IPS DF 19.7 (cell line): ENCODE results near the gene MAST3.

Source experiments
- DNase-seq: peaks from one replicate; pipeline ENCODE4 v3.0.0-alpha.2; 2013; ENCODE audit warnings: low read depth, low spot score

The MAST3 gene

GRCh38 chr19:18097217-18097992 is at the start of gene MAST3:
Gene MAST3, plus strand, starts transcription at chr19:18097778. Its CDS starts 15 bp downstream, at chr19:18097793.
- no peak for DNase-seq

DNA sequence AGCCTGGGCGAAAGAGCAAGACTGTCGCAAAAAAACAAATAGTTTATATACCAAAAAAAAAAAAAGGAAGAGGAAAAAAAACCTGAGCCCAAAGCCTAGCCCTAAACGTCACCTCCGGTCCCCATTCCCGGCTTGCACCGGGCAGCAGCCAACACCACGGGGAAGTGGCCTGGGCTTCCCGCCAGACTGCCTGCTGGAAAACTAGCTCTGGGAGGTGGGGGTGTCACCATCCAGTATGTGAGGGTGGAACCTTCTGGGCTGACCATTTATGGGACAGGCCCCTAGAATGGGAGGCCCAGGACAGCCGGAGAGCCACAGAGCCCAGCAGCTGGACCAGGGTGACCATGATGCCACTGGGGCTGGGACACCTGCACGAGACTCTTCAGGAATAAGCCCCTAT is 48.2 kb upstream of the MAST3 start:
- DNase-seq = no peak

DNA sequence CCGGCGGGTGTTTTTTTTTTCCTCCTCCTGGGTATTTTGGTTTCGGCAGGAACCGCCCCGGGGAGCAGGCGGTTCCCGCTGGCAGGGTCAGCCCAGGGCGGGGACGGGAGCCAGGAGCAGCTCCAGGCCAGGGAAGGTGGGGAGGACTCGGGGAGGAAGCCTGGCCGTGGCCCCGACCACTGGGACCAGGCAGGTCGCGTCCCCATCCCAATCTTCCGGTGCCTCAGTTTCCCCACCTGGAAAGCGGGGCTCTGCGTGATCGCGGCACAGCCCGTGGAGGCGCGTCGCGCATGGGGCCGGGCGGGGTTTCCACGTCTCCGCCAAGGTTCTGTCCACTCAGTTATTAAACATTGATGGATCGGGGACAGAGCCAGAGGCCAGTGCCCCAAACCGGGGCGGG is 45.7 kb upstream of the MAST3 start:
- DNase-seq = no peak

- no peak for DNase-seq
Observed at GRCh38 chr19:18053576-18054219, 43.9 kb upstream of the MAST3 start.

DNA sequence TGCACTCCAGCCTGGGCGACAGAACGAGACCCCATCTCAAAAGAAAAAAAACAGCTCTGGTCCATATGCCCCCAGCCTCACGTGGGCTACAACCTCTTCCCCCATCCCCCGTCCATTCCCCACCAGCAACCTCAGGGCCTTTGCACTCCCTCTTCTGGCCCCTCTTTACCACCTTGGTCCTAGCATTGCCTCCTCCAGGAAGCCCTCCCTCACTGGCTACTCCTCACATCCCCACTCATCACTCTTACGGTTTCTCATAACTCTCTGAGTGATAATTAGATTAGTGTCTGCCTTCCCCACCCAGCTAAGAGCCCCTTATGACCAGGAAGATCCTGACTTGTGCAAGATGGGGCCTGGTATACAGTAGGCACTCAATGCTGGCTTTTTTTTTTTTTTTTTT is 41.6 kb upstream of the MAST3 start:
- no peak for DNase-seq

- DNase-seq = no peak
Observed at GRCh38 chr19:18057557-18057956, 40.0 kb upstream of the MAST3 start.

DNA sequence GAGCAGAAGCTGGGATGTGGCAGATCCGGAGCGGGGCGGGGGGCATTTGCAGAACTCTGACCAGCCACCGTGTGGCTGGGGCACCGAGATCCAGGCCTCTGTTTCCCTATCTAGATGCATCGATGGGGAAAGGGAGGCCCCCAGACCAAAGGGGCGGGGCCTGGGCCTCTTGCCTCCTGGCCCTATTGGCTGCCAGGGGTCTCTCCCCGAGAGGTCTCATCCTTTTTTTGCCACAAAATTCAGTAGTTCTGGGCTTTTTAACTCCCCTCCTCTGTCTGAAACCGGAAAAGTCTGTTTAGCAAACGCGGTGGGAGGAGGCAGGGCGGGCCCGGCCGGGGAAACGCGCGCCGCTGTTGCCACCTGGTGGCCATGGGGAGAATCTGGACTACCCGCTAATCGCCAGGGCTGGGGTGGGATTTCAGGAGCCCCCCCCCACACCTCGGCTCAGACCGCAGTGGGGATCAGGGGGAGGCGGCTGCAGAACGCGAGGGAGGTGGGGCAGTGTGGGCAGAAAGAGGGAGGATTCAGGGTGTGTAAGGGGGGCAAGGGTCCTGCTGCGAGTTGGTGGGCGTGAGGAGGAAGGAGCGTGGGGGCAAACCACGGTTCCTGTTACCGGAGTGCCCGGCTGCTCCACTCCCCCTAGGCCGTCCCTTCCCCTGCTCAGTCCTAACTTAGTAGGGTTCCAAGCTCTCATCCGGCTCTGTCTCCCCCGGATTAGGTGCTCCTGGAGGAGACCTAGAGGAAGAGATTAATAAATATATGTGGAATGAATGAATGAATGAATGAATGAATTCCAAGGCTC is 39.2 kb upstream of the MAST3 start:
- DNase-seq = peak; percentile 73

- DNase-seq = no peak
Observed at GRCh38 chr19:18059297-18059696, 38.3 kb upstream of the MAST3 start.

- DNase-seq = no peak
Observed at GRCh38 chr19:18059902-18060301, 37.7 kb upstream of the MAST3 start.

DNA sequence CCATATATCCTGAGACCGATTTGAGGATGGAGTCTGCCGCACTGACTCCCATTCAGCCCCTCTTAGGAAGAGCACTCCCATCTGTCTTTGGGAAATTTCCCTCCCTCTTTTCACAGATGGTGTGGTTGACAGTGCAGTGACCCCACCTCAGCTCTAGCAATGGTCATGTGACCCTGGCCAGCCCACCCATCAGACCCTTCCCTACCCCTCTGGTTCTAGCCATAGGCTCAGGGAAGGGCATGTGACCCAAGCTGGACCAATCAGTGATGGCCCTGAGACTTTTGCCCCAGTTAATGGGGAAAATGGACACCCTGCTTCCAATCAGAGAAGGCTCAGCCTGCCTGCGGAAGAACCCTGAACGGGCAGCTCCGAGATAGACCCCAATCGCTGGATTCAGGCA is 37.1 kb upstream of the MAST3 start:
- no peak for DNase-seq

DNA sequence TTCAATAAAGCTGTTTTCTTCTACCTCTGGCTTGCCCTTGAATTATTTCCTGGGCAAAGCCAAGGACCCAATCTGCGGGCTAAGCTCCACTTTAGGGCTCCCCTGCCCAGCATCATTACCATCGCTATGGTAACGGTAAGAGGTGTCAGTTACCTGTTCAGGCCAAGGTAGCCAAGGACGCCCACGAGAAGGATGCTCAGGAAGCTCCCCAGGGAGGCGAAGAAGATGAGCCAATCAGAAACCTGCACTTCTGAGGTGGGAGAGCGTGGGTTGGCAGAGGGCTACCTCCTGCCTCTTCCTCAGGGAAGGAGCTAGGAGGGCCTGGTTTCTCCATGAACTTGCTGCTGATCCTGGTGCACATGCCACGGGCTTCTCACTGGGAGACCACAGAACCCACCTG is 35.5 kb upstream of the MAST3 start:
- DNase-seq = no peak

- DNase-seq = no peak
Observed at GRCh38 chr19:18063463-18063862, 34.1 kb upstream of the MAST3 start.

DNA sequence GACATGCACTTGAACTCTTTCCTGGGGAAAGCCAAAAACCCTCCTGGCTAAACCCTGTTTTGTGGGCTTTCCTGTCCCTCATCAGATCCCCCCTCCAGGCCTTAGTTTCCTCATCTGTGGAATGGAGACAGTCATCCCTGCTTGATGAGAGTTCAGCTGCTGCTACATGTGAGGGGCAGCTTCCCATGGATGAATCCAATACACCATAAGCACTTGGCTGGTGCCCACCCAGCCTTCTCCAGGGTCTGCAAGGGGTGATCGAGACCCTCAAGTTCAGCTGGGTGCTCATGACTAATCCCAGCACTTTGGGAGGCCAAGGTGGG is 32.4 kb upstream of the MAST3 start:
- DNase-seq = no peak

GRCh38 chr19:18068395-18068794 is 29.2 kb upstream of the MAST3 start:
- no peak for DNase-seq

GRCh38 chr19:18069383-18069782 is 28.2 kb upstream of the MAST3 start:
- DNase-seq = no peak

GRCh38 chr19:18070181-18070580 is 27.4 kb upstream of the MAST3 start:
- DNase-seq = no peak

GRCh38 chr19:18072335-18072734 is 25.2 kb upstream of the MAST3 start:
- DNase-seq = no peak

- DNase-seq = no peak
Observed at GRCh38 chr19:18073197-18073596, 24.4 kb upstream of the MAST3 start.

- DNase-seq = no peak
Observed at GRCh38 chr19:18074192-18074591, 23.4 kb upstream of the MAST3 start.

- no peak for DNase-seq
Observed at GRCh38 chr19:18083929-18084684, 13.5 kb upstream of the MAST3 start.

DNA sequence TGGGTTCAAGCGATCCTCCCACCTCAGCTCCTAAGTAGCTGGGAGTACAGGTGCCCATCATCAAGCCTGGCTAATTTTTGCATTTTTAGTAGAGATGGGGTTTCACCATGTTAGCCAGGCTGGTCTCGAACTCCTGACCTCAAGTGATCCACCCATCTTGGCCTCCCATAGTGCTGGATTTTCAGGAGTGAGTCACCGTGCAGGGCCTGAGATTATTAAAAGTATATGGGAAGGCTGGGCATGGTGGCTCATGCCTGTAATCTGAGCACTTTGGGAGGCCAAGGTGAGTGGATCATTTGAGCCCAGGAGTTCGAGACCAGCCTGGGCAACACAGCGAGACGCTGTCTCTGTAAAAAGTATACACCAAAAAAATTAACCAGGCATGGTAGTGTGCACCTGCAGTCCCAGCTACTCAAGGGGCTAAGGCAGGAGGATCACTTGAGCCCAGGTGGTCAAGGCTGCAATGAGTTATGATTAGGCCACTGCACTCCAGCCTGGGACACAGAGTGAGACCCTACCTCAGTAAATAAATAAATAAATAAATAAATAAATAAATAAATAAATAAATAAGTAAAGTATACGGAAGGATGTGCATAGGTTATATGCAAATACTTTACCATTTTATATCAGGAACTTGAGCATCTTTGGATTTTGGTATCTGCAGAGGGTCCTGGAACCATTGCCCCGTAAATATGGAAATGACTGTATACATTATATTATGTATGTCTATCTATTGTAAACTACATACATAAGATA is 11.7 kb upstream of the MAST3 start:
- no peak for DNase-seq
